Lower lobe of right lung (tissue), 2 donors: ENCODE data around the gene MS4A12. TPM values are rescaled to one million over a fixed set of nuclear protein-coding genes. Genes with fewer than 3 reads are reported as not detected.

Experiments
- ATAC-seq, 2 donors: fragments of 200-7000 bp; cut with Tn5 transposase; one replicate each; pipeline ENCODE4 v1.9.1; 2020 to 2022; ENCODE audit warnings: mild to moderate bottlenecking in 2 of 2, moderate library complexity in 2 of 2
- DNase-seq: peaks from one replicate; pipeline ENCODE4 v3.0.0-alpha.2; 2020
- H3K27ac ChIP-seq: fragments of 200-600 bp; one replicate; pipeline ENCODE4 v1.8.0; 2022
- H3K27me3 ChIP-seq: fragments of 200-600 bp; one replicate; pipeline ENCODE4 v1.8.0; 2022; ENCODE audit warnings: low read depth
- H3K36me3 ChIP-seq: fragments of 200-600 bp; one replicate; pipeline ENCODE4 v1.8.0; 2022; ENCODE audit warnings: mild to moderate bottlenecking
- H3K4me1 ChIP-seq: fragments of 200-600 bp; one replicate; pipeline ENCODE4 v1.8.0; 2022
- H3K4me3 ChIP-seq: fragments of 200-600 bp; one replicate; pipeline ENCODE4 v1.8.0; 2022; ENCODE audit warnings: mild to moderate bottlenecking
- H3K9me3 ChIP-seq: fragments of 200-600 bp; one replicate; pipeline ENCODE4 v1.8.0; 2022
- CTCF ChIP-seq: fragments of 200-600 bp; IDR thresholded peaks from one replicate; pipeline ENCODE4 v1.8.0; 2022; ENCODE audit warnings: antibody characterized with exemption, mild to moderate bottlenecking
- intact Hi-C: fragments of 100-400 bp; cut with DNase I; formaldehyde crosslinking; loops from one replicate; pipeline ENCODE4 v1.11.0; 2022
- total RNA-seq: library from RNA; stranded (reverse); fragmentation: NEBNext Ultra II Directional; extraction: Animal tissue kit (Norgen Biotek cat#: 25700); gene quantifications from one replicate; pipeline ENCODE4 v1.2.1, GENCODE V29; 2021
- donor health status: DM: no; HTN: yes; CAD: no; lungs with severe emphysema.

The MS4A12 gene
- total RNA-seq, 1 donor from 2014 or later, result not detected

- peak; percentile 37 to 74 for ATAC-seq
- no peak for TF ChIP-seq CTCF
Measured at GRCh38 chr11:60482361-60482760, 10.2 kb upstream of the MS4A12 start.

GRCh38 chr11:60485987-60486386, 6.6 kb upstream of the MS4A12 start:
- intact Hi-C loops, result no loop called here
- no peaks in the 10 kb centered on the region for H3K4me1 ChIP-seq
- no peaks in the 10 kb centered on the region for H3K9me3 ChIP-seq
- peak; percentile 39 for TF ChIP-seq CTCF
- DNase-seq (no peak), ATAC-seq (peak; percentile 49 to 70)
- H3K4me3 ChIP-seq, result no peak overlapping the region
- no peaks in the 10 kb centered on the region for H3K36me3 ChIP-seq
- H3K27me3 ChIP-seq, result no peaks in the 10 kb centered on the region
- H3K27ac ChIP-seq, result no peak overlapping the region

More at GRCh38 chr11:60482361-60482760, 10.2 kb upstream of the MS4A12 start:
- intact Hi-C loops, result no loop called here
- Histone ChIP-seq H3K4me1 (no peaks in the 10 kb centered on the region), H3K27me3 (no peaks in the 10 kb centered on the region), H3K36me3 (no peaks in the 10 kb centered on the region), H3K27ac (no peak overlapping the region), H3K4me3 (no peak overlapping the region), H3K9me3 (no peaks in the 10 kb centered on the region)
- DNase-seq, result no peak

- Histone ChIP-seq H3K27me3 (no peaks in the 10 kb centered on the region), H3K4me3 (no peak overlapping the region), H3K27ac (no peak overlapping the region), H3K36me3 (no peaks in the 10 kb centered on the region), H3K4me1 (no peaks in the 10 kb centered on the region), H3K9me3 (no peaks in the 10 kb centered on the region)
- ATAC-seq (no peak), DNase-seq (no peak)
- intact Hi-C loops, result no loop called here
- no peak for TF ChIP-seq CTCF
Measured at GRCh38 chr11:60493454-60493853, 876 bp downstream of the MS4A12 start.

- no peaks in the 10 kb centered on the region for H3K9me3 ChIP-seq
- ATAC-seq (no peak), DNase-seq (no peak)
- intact Hi-C loops, result no loop called here
- H3K36me3 ChIP-seq, result no peaks in the 10 kb centered on the region
- H3K27me3 ChIP-seq, result no peaks in the 10 kb centered on the region
- no peaks in the 10 kb centered on the region for H3K4me1 ChIP-seq
- no peak overlapping the region for H3K27ac ChIP-seq
- TF ChIP-seq CTCF, result no peak
- H3K4me3 ChIP-seq, result no peak overlapping the region
Measured at GRCh38 chr11:60498399-60498798, 5.8 kb downstream of the MS4A12 start.

GRCh38 chr11:60498853-60499252, 6.3 kb downstream of the MS4A12 start:
- intact Hi-C loops, result no loop called here

More at GRCh38 chr11:60498853-60499252, 6.3 kb downstream of the MS4A12 start:
- no peak for TF ChIP-seq CTCF
- ATAC-seq (no peak), DNase-seq (no peak)
- Histone ChIP-seq H3K4me3 (no peak overlapping the region), H3K36me3 (no peaks in the 10 kb centered on the region), H3K27me3 (no peaks in the 10 kb centered on the region), H3K4me1 (no peaks in the 10 kb centered on the region), H3K27ac (no peak overlapping the region), H3K9me3 (no peaks in the 10 kb centered on the region)
